Inferior parietal cortex (tissue), 1 donor: Measurements from ENCODE around the gene A2ML1.
"Not testable (repeated sequence)": the region's sequence is repeated elsewhere in the genome, so short reads cannot be mapped to it uniquely, and the experiment has no call there.

Experiments
- DNase-seq: peaks from one replicate; pipeline ENCODE4 v3.0.0-alpha.2; 2016; ENCODE audit errors: extremely low spot score

Gene A2ML1

GRCh38 chr12:8855891-8856290 is 33.5 kb downstream of the A2ML1 start:
- DNase-seq, result no peak

GRCh38 chr12:8859448-8859847 is 37.0 kb downstream of the A2ML1 start:
- DNase-seq, result not testable (repeated sequence)

GRCh38 chr12:8860165-8860961 is 37.9 kb downstream of the A2ML1 start:
- peak; percentile 45 for DNase-seq

GRCh38 chr12:8866429-8866828 is 44.0 kb downstream of the A2ML1 start:
- no peak for DNase-seq

GRCh38 chr12:8867009-8867408 is 44.6 kb downstream of the A2ML1 start:
- DNase-seq, result no peak

- DNase-seq, result no peak
Measured at GRCh38 chr12:8867786-8868185, 45.4 kb downstream of the A2ML1 start.

GRCh38 chr12:8870586-8870985 is 48.2 kb downstream of the A2ML1 start:
- DNase-seq, result no peak

- DNase-seq, result no peak
Measured at GRCh38 chr12:8871068-8871467, 48.6 kb downstream of the A2ML1 start.

GRCh38 chr12:8876887-8877286 is 54.5 kb downstream of the A2ML1 start:
- no peak for DNase-seq

- no peak for DNase-seq
Measured at GRCh38 chr12:8886502-8887284, 64.3 kb downstream of the A2ML1 start.

- no peak for DNase-seq
Measured at GRCh38 chr12:8887285-8887715, 64.9 kb downstream of the A2ML1 start.

- DNase-seq, result peak; percentile 77
Measured at GRCh38 chr12:8890313-8891085, 68.1 kb downstream of the A2ML1 start.

GRCh38 chr12:8891976-8892375 is 69.6 kb downstream of the A2ML1 start:
- no peak for DNase-seq

GRCh38 chr12:8894378-8894777 is 72.0 kb downstream of the A2ML1 start:
- DNase-seq, result no peak

GRCh38 chr12:8894986-8895385 is 72.6 kb downstream of the A2ML1 start:
- DNase-seq, result no peak

GRCh38 chr12:8897081-8897480 is 74.7 kb downstream of the A2ML1 start:
- DNase-seq, result no peak

- no peak for DNase-seq
Measured at GRCh38 chr12:8899830-8900229, 77.4 kb downstream of the A2ML1 start.

- not testable (repeated sequence) for DNase-seq
Measured at GRCh38 chr12:8902703-8903102, 80.3 kb downstream of the A2ML1 start.

GRCh38 chr12:8903646-8904045 is 81.2 kb downstream of the A2ML1 start:
- no peak for DNase-seq

- no peak for DNase-seq
Measured at GRCh38 chr12:8904665-8905064, 82.2 kb downstream of the A2ML1 start.

- DNase-seq, result no peak
Measured at GRCh38 chr12:8905546-8905945, 83.1 kb downstream of the A2ML1 start.
